CD4-positive, alpha-beta T cell (primary cell): Measurements from ENCODE around the gene FNIP1. TPM values are rescaled to one million over a fixed set of nuclear protein-coding genes. Genes with fewer than 3 reads are reported as not detected.

Experiments used
- ATAC-seq: fragments of 200-7000 bp; cut with Tn5 transposase; one replicate; pipeline ENCODE4 v1.10.0; 2022; ENCODE audit warnings: mild to moderate bottlenecking; ENCODE audit not compliant: poor library complexity
- CTCF ChIA-PET: fragments of 350-600 bp; sonication (Branson Sonifier 250); formaldehyde crosslinking; loops from one replicate; lab custom pipeline; 2021; ENCODE audit warnings: antibody characterized with exemption, inconsistent platforms; lab: Charles Lee
- POLR2A ChIA-PET: fragments of 350-600 bp; sonication (Branson Sonifier 250); formaldehyde crosslinking; loops from one replicate; lab custom pipeline; 2021; ENCODE audit warnings: antibody characterized with exemption, inconsistent platforms; lab: Charles Lee
- DNase-seq, 14 experiments: peaks; one replicate each; pipeline ENCODE4 v3.0.0-alpha.2; 2013 to 2020; ENCODE audit warnings: mixed read lengths in 2 of 14
- H3K27ac ChIP-seq, 2 donors: one replicate each; pipeline versions ENCODE4 v1.5.1 to v1.7.0; 2013; ENCODE audit warnings: low read length in 2 of 2, low read depth in 1 of 2, mild to moderate bottlenecking in 1 of 2
- H3K27me3 ChIP-seq, 2 experiments: 1 replicate in 1 of 2; 2 replicates in 1 of 2; pipeline versions ENCODE4 v1.6.1 to v1.7.0; 2013; ENCODE audit warnings: low read length in 2 of 2, control low read depth in 1 of 2, mild to moderate bottlenecking in 1 of 2, moderate library complexity in 1 of 2; ENCODE audit not compliant: insufficient read depth in 2 of 2, control insufficient read depth in 1 of 2
- H3K36me3 ChIP-seq: one replicate; pipeline ENCODE4 v1.6.1; 2013; ENCODE audit warnings: low read length, control low read depth; ENCODE audit not compliant: insufficient read depth
- H3K4me1 ChIP-seq: one replicate; pipeline ENCODE4 v1.6.1; 2013; ENCODE audit warnings: low read length, control low read depth; ENCODE audit not compliant: insufficient read depth
- H3K4me3 ChIP-seq: one replicate; pipeline ENCODE4 v1.5.1; 2013; ENCODE audit warnings: mild to moderate bottlenecking, low read length, moderate library complexity
- H3K9me3 ChIP-seq, 2 experiments: 1 replicate in 1 of 2; 2 replicates in 1 of 2; pipeline versions ENCODE4 v1.6.1 to v1.7.0; 2013; ENCODE audit warnings: low read length in 2 of 2, mild to moderate bottlenecking in 2 of 2, control low read depth in 1 of 2, moderate library complexity in 1 of 2; ENCODE audit not compliant: control insufficient read depth in 1 of 2, insufficient read depth in 1 of 2
- H3K27ac Mint-ChIP-seq: one replicate; pipeline ENCODE4 v1.8.0; 2020; ENCODE audit warnings: mixed read lengths
- H3K27me3 Mint-ChIP-seq: one replicate; pipeline ENCODE4 v1.8.0; 2021; ENCODE audit warnings: mixed read lengths
- H3K36me3 Mint-ChIP-seq: one replicate; pipeline ENCODE4 v1.8.0; 2021; ENCODE audit warnings: low read depth, mixed read lengths
- H3K4me1 Mint-ChIP-seq: one replicate; pipeline ENCODE4 v1.8.0; 2021; ENCODE audit warnings: low read depth, mixed read lengths
- H3K4me3 Mint-ChIP-seq: one replicate; pipeline ENCODE4 v1.8.0; 2020; ENCODE audit warnings: mild to moderate bottlenecking, mixed read lengths
- H3K9me3 Mint-ChIP-seq: one replicate; pipeline ENCODE4 v1.8.0; 2020; ENCODE audit warnings: mixed read lengths
- intact Hi-C, 2 experiments: fragments of 100-400 bp; cut with DNase I in 1 of 2; cut with micrococcal nuclease in 1 of 2; formaldehyde crosslinking; loops; one replicate each; pipeline versions ENCODE4 v1.15.1 to v1.9.0; 2023 to 2025; cut with DNase I, micrococcal nuclease
- total RNA-seq, 174 experiments: library from RNA in 2 of 174; stranded (reverse) in 2 of 174; gene quantifications; one replicate each; pipeline ENCODE4 v1.2.3 and lab custom pipeline; 2021 to 2026
- TF ChIP-seq, protein P1 (sequence below): fragments of 200-600 bp; IDR thresholded peaks from one replicate; pipeline ENCODE4 v1.8.0; 2022; ENCODE audit warnings: antibody characterized with exemption, mild to moderate bottlenecking

Gene FNIP1
- total RNA-seq, 2 experiments from 2014 or later, result 34.5 to 34.7 TPM

DNA sequence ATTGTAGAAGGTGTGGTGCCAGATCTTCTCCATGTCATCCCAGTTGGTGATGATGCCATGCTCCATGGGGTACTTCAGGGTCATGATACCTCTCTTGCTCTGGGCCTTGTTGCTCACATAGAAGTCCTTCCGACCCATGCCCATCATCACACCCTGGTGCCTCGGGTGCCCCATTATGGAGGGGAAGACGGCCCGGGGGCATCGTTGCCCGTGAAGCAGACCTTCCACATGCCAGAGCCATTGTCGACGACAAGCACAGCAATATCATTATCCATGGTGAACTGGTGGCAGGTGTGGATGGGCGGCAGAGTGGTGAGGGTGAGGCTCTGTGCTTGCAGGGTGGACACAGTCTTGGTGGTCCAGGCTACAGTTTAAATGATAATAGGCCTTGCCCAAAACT lies 137.0 kb downstream of the FNIP1 start:
- no peaks in the 10 kb centered on the region for H3K4me1 Mint-ChIP-seq
- TF ChIP-seq, protein P1, sequence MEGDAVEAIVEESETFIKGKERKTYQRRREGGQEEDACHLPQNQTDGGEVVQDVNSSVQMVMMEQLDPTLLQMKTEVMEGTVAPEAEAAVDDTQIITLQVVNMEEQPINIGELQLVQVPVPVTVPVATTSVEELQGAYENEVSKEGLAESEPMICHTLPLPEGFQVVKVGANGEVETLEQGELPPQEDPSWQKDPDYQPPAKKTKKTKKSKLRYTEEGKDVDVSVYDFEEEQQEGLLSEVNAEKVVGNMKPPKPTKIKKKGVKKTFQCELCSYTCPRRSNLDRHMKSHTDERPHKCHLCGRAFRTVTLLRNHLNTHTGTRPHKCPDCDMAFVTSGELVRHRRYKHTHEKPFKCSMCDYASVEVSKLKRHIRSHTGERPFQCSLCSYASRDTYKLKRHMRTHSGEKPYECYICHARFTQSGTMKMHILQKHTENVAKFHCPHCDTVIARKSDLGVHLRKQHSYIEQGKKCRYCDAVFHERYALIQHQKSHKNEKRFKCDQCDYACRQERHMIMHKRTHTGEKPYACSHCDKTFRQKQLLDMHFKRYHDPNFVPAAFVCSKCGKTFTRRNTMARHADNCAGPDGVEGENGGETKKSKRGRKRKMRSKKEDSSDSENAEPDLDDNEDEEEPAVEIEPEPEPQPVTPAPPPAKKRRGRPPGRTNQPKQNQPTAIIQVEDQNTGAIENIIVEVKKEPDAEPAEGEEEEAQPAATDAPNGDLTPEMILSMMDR, result no peak
- H3K9me3 Mint-ChIP-seq, result peaks cover 7% of the 10 kb centered on the region
- Histone ChIP-seq H3K36me3 (peaks cover 45% of the 10 kb centered on the region), H3K4me3 (no peak overlapping the region), H3K4me1 (no peaks in the 10 kb centered on the region), H3K9me3 (peaks cover 18 to 19% of the 10 kb centered on the region in 2 experiments), H3K27me3 (no peaks in the 10 kb centered on the region), H3K27ac (no peak overlapping the region)
- DNase-seq (no peak), ATAC-seq (no peak)
- CTCF ChIA-PET, result no interaction called here
- POLR2A ChIA-PET, result no interaction called here
- H3K27me3 Mint-ChIP-seq, result no peaks in the 10 kb centered on the region
- intact Hi-C loops, result no loop called here
- no peak overlapping the region for H3K4me3 Mint-ChIP-seq
- peaks cover 86% of the 10 kb centered on the region for H3K36me3 Mint-ChIP-seq
- no peak overlapping the region for H3K27ac Mint-ChIP-seq

DNA sequence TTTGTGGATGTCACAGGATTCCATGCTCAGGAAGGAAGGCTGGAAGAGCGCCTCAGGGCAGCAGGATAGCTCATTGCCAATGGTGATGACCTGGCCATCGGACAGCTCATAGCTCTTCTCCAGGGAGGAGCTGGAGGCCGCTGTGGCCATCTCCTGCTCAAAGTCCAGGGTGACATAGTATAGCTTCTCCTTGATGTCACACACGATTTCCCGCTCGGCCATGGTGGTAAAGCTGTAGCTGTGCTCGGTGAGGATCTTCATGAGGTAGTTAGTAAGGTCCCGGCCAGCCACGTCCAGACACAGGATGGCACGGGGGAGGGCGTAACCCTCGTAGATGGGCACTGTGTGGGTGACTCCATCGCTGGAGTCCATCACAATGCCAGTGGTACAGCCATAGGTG lies 137.5 kb downstream of the FNIP1 start:
- Histone ChIP-seq H3K36me3 (peaks cover 43% of the 10 kb centered on the region), H3K9me3 (peaks cover 18 to 19% of the 10 kb centered on the region in 2 experiments), H3K27ac (no peak overlapping the region), H3K4me3 (no peak overlapping the region), H3K27me3 (no peaks in the 10 kb centered on the region), H3K4me1 (no peaks in the 10 kb centered on the region)
- H3K27ac Mint-ChIP-seq, result no peak overlapping the region
- CTCF ChIA-PET, result no interaction called here
- H3K9me3 Mint-ChIP-seq, result peaks cover 7% of the 10 kb centered on the region
- TF ChIP-seq, protein P1, result no peak
- H3K4me1 Mint-ChIP-seq, result peaks cover 4% of the 10 kb centered on the region
- ATAC-seq (no peak), DNase-seq (no peak)
- POLR2A ChIA-PET, result no interaction called here
- intact Hi-C loops, result no loop called here
- peaks cover 90% of the 10 kb centered on the region for H3K36me3 Mint-ChIP-seq
- H3K27me3 Mint-ChIP-seq, result no peaks in the 10 kb centered on the region
- H3K4me3 Mint-ChIP-seq, result no peak overlapping the region

DNA sequence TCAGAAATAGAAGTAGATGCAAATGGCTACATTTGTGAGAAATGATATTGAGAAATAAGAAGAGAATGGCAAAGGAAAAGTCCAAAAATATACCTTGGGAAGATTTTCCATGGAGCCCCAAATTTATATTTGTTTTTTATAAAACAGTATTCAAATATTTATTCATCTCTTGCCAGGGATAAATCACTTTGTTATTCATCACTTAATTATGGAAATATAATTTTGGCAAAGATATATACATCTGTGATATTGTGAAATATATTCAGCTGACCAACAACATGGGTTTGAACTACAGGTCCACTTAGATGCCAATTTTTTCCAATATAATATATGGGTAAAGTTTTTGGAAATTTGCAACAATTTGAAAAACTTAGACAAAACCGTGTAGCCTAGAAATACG lies 142.0 kb downstream of the FNIP1 start:
- intact Hi-C loops, result no loop called here
- Histone ChIP-seq H3K9me3 (peaks cover under 1 to 6% of the 10 kb centered on the region in 2 experiments), H3K4me1 (no peaks in the 10 kb centered on the region), H3K4me3 (no peak overlapping the region), H3K27me3 (no peaks in the 10 kb centered on the region), H3K27ac (no peak overlapping the region), H3K36me3 (peaks cover 29% of the 10 kb centered on the region)
- Mint-ChIP-seq H3K4me1 (peaks cover 5% of the 10 kb centered on the region), H3K27ac (no peak overlapping the region), H3K27me3 (no peaks in the 10 kb centered on the region), H3K36me3 (peaks cover 80% of the 10 kb centered on the region), H3K9me3 (peaks cover 5% of the 10 kb centered on the region), H3K4me3 (no peak overlapping the region)
- ChIA-PET POLR2A (interaction anchor here (1.0 kb wide), 1 partner anchor 19 kb away, joined by 3 read pairs; no protein-coding TSS in a partner anchor), CTCF (no interaction called here)
- TF ChIP-seq, protein P1, result no peak
- ATAC-seq, result no peak
- no peak for DNase-seq
